GM18508 (cell line): ENCODE measurements around the gene STMN3.

Experiments
- ATAC-seq: cut with Tn5 transposase; IDR thresholded peaks from one replicate; pipeline ENCODE4 v1.9.1; 2021; ENCODE audit warnings: moderate number of reproducible peaks; ENCODE audit not compliant: insufficient read depth, unreplicated experiment

STMN3 gene

GRCh38 chr20:63592661-63593060 is 60.6 kb downstream of the STMN3 start:
- no peak for ATAC-seq

- no peak for ATAC-seq
Observed at GRCh38 chr20:63591786-63592355, 61.4 kb downstream of the STMN3 start.

DNA sequence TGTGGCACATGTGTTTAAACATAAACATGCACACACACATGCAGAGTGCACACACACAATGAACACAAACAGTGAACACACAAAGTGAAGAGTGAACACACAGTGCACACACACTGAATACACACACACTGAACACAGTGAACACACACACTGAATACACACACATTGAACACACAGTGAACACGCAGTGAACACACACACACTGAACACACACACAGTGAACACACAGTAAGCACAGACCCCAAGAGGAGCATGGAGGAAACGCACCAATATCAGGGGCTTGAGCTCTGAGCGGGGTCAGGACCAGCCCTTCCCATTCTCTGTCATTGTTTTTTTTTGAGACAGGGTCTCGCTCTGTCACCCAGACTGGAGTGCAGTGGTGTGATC is 62.1 kb downstream of the STMN3 start:
- no peak for ATAC-seq

- no peak for ATAC-seq
Observed at GRCh38 chr20:63590218-63591146, 62.7 kb downstream of the STMN3 start.
